ENCODE measurements around the gene AURKAIP1. TPM values are rescaled to one million over a fixed set of nuclear protein-coding genes. Genes with fewer than 3 reads are reported as not detected.

The AURKAIP1 gene
- total and polyA plus RNA-seq, 2 experiments from 2014 or later, result 118 to 218 TPM

DNA sequence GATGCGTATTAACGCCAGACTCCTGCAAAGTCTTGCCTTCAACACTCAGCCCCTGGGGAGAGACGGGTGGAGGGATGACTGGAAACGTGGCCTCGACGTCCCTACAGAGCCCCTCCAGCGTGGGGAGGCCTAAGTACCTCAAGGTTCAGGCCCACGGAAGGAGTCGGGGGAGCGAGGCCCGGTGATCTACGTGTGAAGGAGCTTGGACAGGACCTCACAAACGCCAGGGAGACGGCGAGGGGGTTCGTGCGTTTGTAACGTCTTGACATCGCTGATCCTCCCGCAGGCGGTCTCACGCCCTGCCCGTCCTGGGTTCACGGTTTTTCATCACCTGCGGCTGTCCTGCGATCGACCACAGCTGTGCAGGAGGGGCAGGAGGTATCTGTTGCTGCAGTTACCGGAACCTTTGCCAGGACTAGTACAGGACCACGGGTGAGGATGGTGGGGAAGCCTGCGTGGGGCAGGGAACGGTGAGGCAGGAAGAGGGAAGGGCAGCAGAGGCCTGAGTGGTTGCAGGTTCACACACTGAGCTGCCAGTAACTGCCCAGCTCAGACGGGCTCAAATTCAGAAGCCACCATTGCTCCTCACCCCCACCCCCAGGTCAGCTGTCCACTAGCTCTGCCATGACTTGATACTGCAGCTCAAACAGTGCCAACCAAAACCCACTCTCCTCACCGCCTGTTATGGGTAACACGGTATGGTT is 25.0 kb upstream of the AURKAIP1 start:
- TF ChIP-seq EZH2 (IDR thresholded peaks at IDR 0.05; ENCODE audit: insufficient read depth, poor library complexity, severe bottlenecking) (no peak), EZH2phosphoT487 (IDR thresholded peaks at IDR 0.05; ENCODE audit: insufficient read depth, low read depth) (no peak)
- 6 to 8% methylated on average over 33 to 34 of the region's 34 CpGs for WGBS, 2 experiments (ENCODE audit: low coverage in 1 of 2, low lambda C conversion rate in 2 of 2, missing lambda C conversion rate in 2 of 2)
- H3F3A ChIP-seq (ENCODE audit: insufficient read depth), result peaks cover 33% of the 10 kb centered on the region
- in situ Hi-C loops (cut with MboI), result no loop called here
- H3K27me3 ChIP-seq (replicated peaks; ENCODE audit: insufficient read depth), result no peaks in the 10 kb centered on the region
- peaks cover 97% of the 10 kb centered on the region for H3K79me2 ChIP-seq (ENCODE audit: insufficient read depth)
- peak overlapping the region; percentile 95 for H3K9ac ChIP-seq
- H3K36me3 ChIP-seq (ENCODE audit: low read depth), result peaks cover 22% of the 10 kb centered on the region; the same call in 1 of the 2 replicates
- H3K4me1 ChIP-seq (ENCODE audit: insufficient read depth), result peaks cover 11% of the 10 kb centered on the region
- no peaks in the 10 kb centered on the region for H3K9me2 ChIP-seq (ENCODE audit: insufficient read depth)
- no peaks in the 10 kb centered on the region for H4K20me1 ChIP-seq (ENCODE audit: insufficient read depth)
- no peaks in the 10 kb centered on the region for H3K9me3 ChIP-seq (ENCODE audit: low read depth)
- peak overlapping the region; percentile 58 for H3K27ac ChIP-seq
- H2AFZ ChIP-seq, result peak overlapping the region; percentile 33
- peak overlapping the region; percentile 78 for H3K4me2 ChIP-seq (ENCODE audit: unreplicated experiment)
- peak overlapping the region; percentile 80 for H3K4me3 ChIP-seq
- DNase-seq, result peak; percentile 60

DNA sequence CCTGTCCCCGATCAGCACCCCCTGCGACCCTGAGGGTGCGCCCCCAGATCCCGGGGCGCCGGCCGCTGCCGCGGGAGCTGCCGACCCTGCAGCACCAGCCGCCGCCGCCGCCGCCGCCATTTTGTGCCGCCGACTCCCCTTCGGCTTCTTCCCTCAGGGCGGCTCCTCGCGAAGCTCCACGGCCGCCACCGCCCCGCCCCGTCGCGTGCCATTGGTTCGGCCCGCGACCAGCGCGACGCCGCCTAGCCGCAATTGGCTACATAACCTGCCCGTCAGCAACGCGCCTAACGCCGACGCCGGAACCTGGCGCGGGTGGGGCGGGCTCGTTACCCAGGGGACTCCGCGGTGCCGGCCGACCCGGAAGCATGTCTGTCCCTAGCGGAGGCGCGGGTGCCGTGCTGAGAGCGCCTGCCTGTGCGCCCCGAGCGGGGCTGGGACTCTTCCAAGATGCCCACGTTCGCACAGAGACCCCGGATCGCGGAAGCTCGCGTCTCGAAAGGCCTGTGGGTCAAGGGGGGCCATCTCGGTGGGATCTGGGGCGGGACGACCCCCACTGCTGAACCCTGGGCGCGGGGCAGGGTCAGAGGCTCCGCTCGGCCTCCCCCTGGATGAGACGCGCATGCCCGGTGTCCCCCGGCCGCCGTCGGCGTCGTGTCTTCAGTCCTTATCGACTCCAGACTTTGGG is 24.3 kb upstream of the AURKAIP1 start, which contains the start of gene CCNL2:
Gene CCNL2, minus strand, starts transcription at position 149 of the 685 bp plus-strand sequence. Its CDS starts 29 bp downstream, at position 120.
- peaks cover 11% of the 10 kb centered on the region for H3K4me1 ChIP-seq (ENCODE audit: insufficient read depth)
- peak within 1 kb of the TSS; percentile 80 for H3K4me3 ChIP-seq
- H3F3A ChIP-seq (ENCODE audit: insufficient read depth), result peaks cover 32% of the 10 kb centered on the region
- WGBS, 2 experiments (ENCODE audit: low coverage in 1 of 2, low lambda C conversion rate in 2 of 2, missing lambda C conversion rate in 2 of 2), result 1% methylated on average over 53 to 63 of the region's 86 CpGs
- no peaks in the 10 kb centered on the region for H3K27me3 ChIP-seq (replicated peaks; ENCODE audit: insufficient read depth)
- H3K4me2 ChIP-seq (ENCODE audit: unreplicated experiment), result peak within 1 kb of the TSS; percentile 94
- no peaks in the 10 kb centered on the region for H3K9me3 ChIP-seq (ENCODE audit: low read depth)
- peaks cover 97% of the 10 kb centered on the region for H3K79me2 ChIP-seq (ENCODE audit: insufficient read depth)
- H3K9me2 ChIP-seq (ENCODE audit: insufficient read depth), result no peaks in the 10 kb centered on the region
- H3K36me3 ChIP-seq (ENCODE audit: low read depth), result peaks cover 21% of the 10 kb centered on the region; the same call in 1 of the 2 replicates
- peak; percentile 99 for DNase-seq
- H3K27ac ChIP-seq, result peak within 1 kb of the TSS; percentile 75
- no peak for TF ChIP-seq EZH2phosphoT487 (IDR thresholded peaks at IDR 0.05; ENCODE audit: insufficient read depth, low read depth)
- no peak for TF ChIP-seq EZH2 (IDR thresholded peaks at IDR 0.05; ENCODE audit: insufficient read depth, poor library complexity, severe bottlenecking)
- in situ Hi-C loops (cut with MboI), result no loop called here
- peak within 1 kb of the TSS; percentile 63 for H2AFZ ChIP-seq
- H3K9ac ChIP-seq, result peak within 1 kb of the TSS; percentile 95
- H4K20me1 ChIP-seq (ENCODE audit: insufficient read depth), result no peaks in the 10 kb centered on the region

DNA sequence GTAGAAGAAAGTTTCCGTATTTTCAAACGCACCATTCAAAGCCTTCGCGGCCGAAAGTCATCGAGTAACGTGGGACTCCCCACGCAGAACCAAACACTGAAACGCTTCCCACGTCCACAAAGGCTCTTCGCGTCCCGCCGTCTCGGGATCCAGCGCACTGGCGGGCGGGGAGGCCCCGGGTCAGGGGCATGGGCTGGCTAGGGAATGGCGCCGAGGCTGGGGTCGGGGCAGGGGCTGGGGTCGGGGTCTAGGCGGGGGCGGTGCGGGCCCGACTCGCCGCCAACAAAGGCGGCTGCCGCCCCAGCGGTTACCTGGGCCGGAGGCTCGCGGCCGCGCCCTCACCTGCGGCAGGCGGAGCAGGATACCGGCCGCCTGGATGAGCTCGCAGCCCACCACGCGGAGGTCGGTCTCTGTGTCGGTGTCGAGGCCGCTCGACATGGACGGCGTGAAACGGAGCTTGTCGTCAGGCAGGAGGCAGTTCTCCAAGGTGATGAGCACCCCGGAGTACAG is 23.7 kb upstream of the AURKAIP1 start:
- Histone ChIP-seq H4K20me1 (ENCODE audit: insufficient read depth) (no peaks in the 10 kb centered on the region), H3K36me3 (ENCODE audit: low read depth) (peaks cover 26% of the 10 kb centered on the region; the same call in 1 of the 2 replicates), H3K79me2 (ENCODE audit: insufficient read depth) (peaks cover 97% of the 10 kb centered on the region), H3K9me2 (ENCODE audit: insufficient read depth) (no peaks in the 10 kb centered on the region), H3K4me2 (ENCODE audit: unreplicated experiment) (peak overlapping the region; percentile 94), H3K27me3 (replicated peaks; ENCODE audit: insufficient read depth) (no peaks in the 10 kb centered on the region), H2AFZ (peak overlapping the region; percentile 63), H3K4me3 (peak overlapping the region; percentile 80), H3K9me3 (ENCODE audit: low read depth) (no peaks in the 10 kb centered on the region), H3K4me1 (ENCODE audit: insufficient read depth) (peaks cover 11% of the 10 kb centered on the region), H3K9ac (peak overlapping the region; percentile 95), H3K27ac (peak overlapping the region; percentile 75), H3F3A (ENCODE audit: insufficient read depth) (peaks cover 31% of the 10 kb centered on the region)
- TF ChIP-seq EZH2phosphoT487 (IDR thresholded peaks at IDR 0.05; ENCODE audit: insufficient read depth, low read depth) (no peak), EZH2 (IDR thresholded peaks at IDR 0.05; ENCODE audit: insufficient read depth, poor library complexity, severe bottlenecking) (no peak)
- WGBS, 2 experiments (ENCODE audit: low coverage in 1 of 2, low lambda C conversion rate in 2 of 2, missing lambda C conversion rate in 2 of 2), result 1 to 2% methylated on average over 37 to 47 of the region's 54 CpGs
- peak; percentile 49 for DNase-seq
- in situ Hi-C loops (cut with MboI), result no loop called here

DNA sequence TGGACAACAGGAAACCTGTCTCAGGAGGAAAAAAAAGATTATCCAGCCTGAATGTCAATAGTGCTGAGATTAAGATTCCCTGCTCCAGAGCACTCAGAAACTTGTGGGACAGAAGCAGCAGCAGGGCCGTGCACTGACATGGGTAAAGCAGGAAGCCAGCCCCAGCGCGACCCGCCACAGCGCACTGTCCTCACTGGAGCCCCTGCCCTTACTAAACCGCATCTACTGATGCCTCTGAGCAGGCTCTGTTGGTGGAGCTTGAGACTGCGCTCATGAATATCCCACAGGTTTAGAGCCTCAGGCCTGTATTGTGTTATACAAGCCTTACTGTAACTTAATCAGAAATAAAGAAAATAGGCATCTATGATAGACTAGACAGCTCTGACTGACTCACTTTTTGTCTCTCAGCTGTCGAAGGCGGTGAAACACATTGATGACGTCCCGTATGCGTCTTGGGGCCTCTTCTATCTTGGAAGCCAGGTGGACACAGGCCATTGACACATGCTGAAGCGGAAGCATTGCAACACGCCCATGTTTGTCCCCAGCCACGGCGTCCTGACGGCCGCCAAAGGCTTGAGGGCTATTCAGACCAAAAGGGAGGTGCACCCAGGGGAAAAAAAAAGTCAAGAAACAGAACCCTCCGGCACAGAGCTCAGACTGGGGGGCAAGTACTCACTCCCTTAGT is 23.0 kb upstream of the AURKAIP1 start:
- DNase-seq, result peak; percentile 85
- peaks cover 98% of the 10 kb centered on the region for H3K79me2 ChIP-seq (ENCODE audit: insufficient read depth)
- peak overlapping the region; percentile 75 for H3K27ac ChIP-seq
- TF ChIP-seq EZH2phosphoT487 (IDR thresholded peaks at IDR 0.05; ENCODE audit: insufficient read depth, low read depth), result no peak
- TF ChIP-seq EZH2 (IDR thresholded peaks at IDR 0.05; ENCODE audit: insufficient read depth, poor library complexity, severe bottlenecking), result no peak
- 0 out of 2 replicates have a peak overlapping the region, but pooled peaks have one; percentile 63 for H2AFZ ChIP-seq
- peak overlapping the region; percentile 80 for H3K4me3 ChIP-seq
- H3K27me3 ChIP-seq (replicated peaks; ENCODE audit: insufficient read depth), result no peaks in the 10 kb centered on the region
- no peaks in the 10 kb centered on the region for H3K9me3 ChIP-seq (ENCODE audit: low read depth)
- peak overlapping the region; percentile 95 for H3K9ac ChIP-seq
- no peaks in the 10 kb centered on the region for H4K20me1 ChIP-seq (ENCODE audit: insufficient read depth)
- peaks cover 11% of the 10 kb centered on the region for H3K4me1 ChIP-seq (ENCODE audit: insufficient read depth)
- in situ Hi-C loops (cut with MboI), result no loop called here
- H3K4me2 ChIP-seq (ENCODE audit: unreplicated experiment), result peak overlapping the region; percentile 94
- peaks cover 33% of the 10 kb centered on the region; the same call in 1 of the 2 replicates for H3K36me3 ChIP-seq (ENCODE audit: low read depth)
- WGBS, 2 experiments (ENCODE audit: low coverage in 1 of 2, low lambda C conversion rate in 2 of 2, missing lambda C conversion rate in 2 of 2), result 35 to 39% methylated on average over 19 of the region's 19 CpGs
- H3F3A ChIP-seq (ENCODE audit: insufficient read depth), result peaks cover 26% of the 10 kb centered on the region
- no peaks in the 10 kb centered on the region for H3K9me2 ChIP-seq (ENCODE audit: insufficient read depth)

Data from GM23248 (cell line).